HepG2 (cell line): ENCODE data around the gene HLA-DMB. TPM values are rescaled to one million over a fixed set of nuclear protein-coding genes. Genes with fewer than 3 reads are reported as not detected.

Experiments
- AGO1 ChIP-seq: fragments of 200-400 bp; formaldehyde crosslinking; IDR thresholded peaks from 2 replicates; pipeline ENCODE4 v1.6.1; 2017; ENCODE audit warnings: mild to moderate bottlenecking, low read depth, low read length, moderate library complexity; ENCODE audit not compliant: poor library complexity, severe bottlenecking
- BRD4 ChIP-seq: sonication (generic); formaldehyde crosslinking; IDR thresholded peaks from 2 replicates; pipeline ENCODE4 v1.4.0; 2020; ENCODE audit warnings: missing genetic modification reagents
- DNMT1 ChIP-seq: sonication (generic); formaldehyde crosslinking; IDR thresholded peaks from 2 replicates; pipeline ENCODE4 v1.5.1; 2020; ENCODE audit warnings: mild to moderate bottlenecking, missing genetic modification reagents
- GATA4 ChIP-seq: sonication (generic); IDR thresholded peaks from 2 replicates; pipeline ENCODE4 v1.6.1; 2016; ENCODE audit warnings: antibody characterized with exemption, low read depth, borderline replicate concordance
- HNRNPUL1 ChIP-seq: fragments of 200-400 bp; formaldehyde crosslinking; IDR thresholded peaks from 2 replicates; pipeline ENCODE4 v1.6.1; 2017; ENCODE audit warnings: low read depth, mild to moderate bottlenecking, low read length, moderate library complexity
- MTA3 ChIP-seq: sonication (generic); formaldehyde crosslinking; IDR thresholded peaks from 2 replicates; pipeline ENCODE4 v1.4.0; 2020; ENCODE audit warnings: missing genetic modification reagents
- NCOA5 ChIP-seq: sonication (generic); formaldehyde crosslinking; IDR thresholded peaks from 2 replicates; pipeline ENCODE4 v1.4.0; 2020; ENCODE audit warnings: missing genetic modification reagents
- NFE2L1 ChIP-seq: sonication (generic); formaldehyde crosslinking; IDR thresholded peaks from 2 replicates; pipeline ENCODE4 v1.4.0; 2020; ENCODE audit warnings: missing genetic modification reagents, mild to moderate bottlenecking, borderline replicate concordance
- RARG ChIP-seq: sonication (generic); formaldehyde crosslinking; IDR thresholded peaks from 2 replicates; pipeline ENCODE4 v1.4.0; 2020; ENCODE audit warnings: low read depth, mild to moderate bottlenecking, missing genetic modification reagents
- STAG1 ChIP-seq: sonication (generic); formaldehyde crosslinking; IDR thresholded peaks from 2 replicates; pipeline ENCODE4 v1.4.0; 2020; ENCODE audit warnings: missing genetic modification reagents
- TBL1XR1 ChIP-seq: fragments of 150-350 bp; IDR thresholded peaks from 2 replicates; pipeline ENCODE4 v1.6.1; 2014; ENCODE audit warnings: borderline replicate concordance, low read length; ENCODE audit not compliant: partially characterized antibody
- TBP ChIP-seq: sonication (generic); formaldehyde crosslinking; IDR thresholded peaks from 2 replicates; pipeline ENCODE4 v1.5.0; 2020; ENCODE audit warnings: missing genetic modification reagents
- WIZ ChIP-seq: sonication (generic); formaldehyde crosslinking; IDR thresholded peaks from 2 replicates; pipeline ENCODE4 v1.5.1; 2020; ENCODE audit warnings: mild to moderate bottlenecking, missing genetic modification reagents
- ZBTB42 ChIP-seq: sonication (generic); formaldehyde crosslinking; IDR thresholded peaks from 2 replicates; pipeline ENCODE4 v1.5.0; 2020; ENCODE audit warnings: mild to moderate bottlenecking, missing genetic modification reagents
- ZNF382 ChIP-seq: sonication (generic); formaldehyde crosslinking; IDR thresholded peaks from 2 replicates; pipeline ENCODE4 v1.5.0; 2020; ENCODE audit warnings: missing genetic modification reagents, mild to moderate bottlenecking, borderline replicate concordance
- ZNF564 ChIP-seq: sonication (generic); formaldehyde crosslinking; IDR thresholded peaks from 2 replicates; pipeline ENCODE4 v1.8.1; 2023; ENCODE audit warnings: mild to moderate bottlenecking, missing genetic modification reagents
- ZSCAN29 ChIP-seq: sonication (generic); formaldehyde crosslinking; conservative IDR thresholded peaks from 2 replicates; pipeline ENCODE4 v1.4.0; 2020; ENCODE audit warnings: mild to moderate bottlenecking, missing genetic modification reagents
- polyA plus RNA-seq, 8 experiments: library from polyadenylated mRNA; depleted of rRNA in 3 of 8; stranded (reverse) in 7 of 8; unstranded in 1 of 8; fragments of >200 nt; fragmentation: Illumina TruSeq in 4 of 8; extraction: Trizol in 4 of 8; gene quantifications; 2 replicates each; pipeline versions ENCODE4 v1.2.1 to v1.2.3, GENCODE V29; 2011 to 2016; ENCODE audit warnings: low read depth in 4 of 8, missing spikeins in 1 of 8, mixed read lengths in 1 of 8; ENCODE audit not compliant: insufficient read depth in 1 of 8
- total RNA-seq, 5 experiments: library from RNA; depleted of rRNA; stranded (reverse); fragments of >200 nt; fragmentation: Illumina TruSeq; extraction: Trizol; gene quantifications; 2 replicates each; pipeline ENCODE4 v1.2.3, GENCODE V29; 2016; ENCODE audit warnings: low read depth in 1 of 5
- TF ChIP-seq, protein P1 (sequence below), 2 experiments: sonication (generic) in 1 of 2; formaldehyde crosslinking in 1 of 2; IDR thresholded peaks; 2 replicates each; pipeline versions ENCODE4 v1.4.0 to v1.6.1; 2018 to 2020; ENCODE audit warnings: missing genetic modification reagents in 2 of 2, borderline replicate concordance in 1 of 2, low read depth in 1 of 2, mild to moderate bottlenecking in 1 of 2, missing biosample characterization in 1 of 2
- TF ChIP-seq, protein P2 (sequence below): sonication (generic); formaldehyde crosslinking; IDR thresholded peaks from 2 replicates; pipeline ENCODE4 v1.4.0; 2020; ENCODE audit warnings: missing genetic modification reagents, mild to moderate bottlenecking, borderline replicate concordance
- TF ChIP-seq, protein P3 (sequence below): IDR thresholded peaks from 2 replicates; pipeline ENCODE4 v1.6.1; 2016; ENCODE audit warnings: low read depth, control low read depth
- TF ChIP-seq, protein P4 (sequence below): sonication (generic); formaldehyde crosslinking; conservative IDR thresholded peaks from 2 replicates; pipeline ENCODE4 v1.8.1; 2023; ENCODE audit warnings: missing genetic modification reagents

Gene HLA-DMB
- total and polyA plus RNA-seq, 2 of the 13 experiments (the other 11 are each of a cell fraction or from before 2014, with no cell fraction given) = not detected

DNA sequence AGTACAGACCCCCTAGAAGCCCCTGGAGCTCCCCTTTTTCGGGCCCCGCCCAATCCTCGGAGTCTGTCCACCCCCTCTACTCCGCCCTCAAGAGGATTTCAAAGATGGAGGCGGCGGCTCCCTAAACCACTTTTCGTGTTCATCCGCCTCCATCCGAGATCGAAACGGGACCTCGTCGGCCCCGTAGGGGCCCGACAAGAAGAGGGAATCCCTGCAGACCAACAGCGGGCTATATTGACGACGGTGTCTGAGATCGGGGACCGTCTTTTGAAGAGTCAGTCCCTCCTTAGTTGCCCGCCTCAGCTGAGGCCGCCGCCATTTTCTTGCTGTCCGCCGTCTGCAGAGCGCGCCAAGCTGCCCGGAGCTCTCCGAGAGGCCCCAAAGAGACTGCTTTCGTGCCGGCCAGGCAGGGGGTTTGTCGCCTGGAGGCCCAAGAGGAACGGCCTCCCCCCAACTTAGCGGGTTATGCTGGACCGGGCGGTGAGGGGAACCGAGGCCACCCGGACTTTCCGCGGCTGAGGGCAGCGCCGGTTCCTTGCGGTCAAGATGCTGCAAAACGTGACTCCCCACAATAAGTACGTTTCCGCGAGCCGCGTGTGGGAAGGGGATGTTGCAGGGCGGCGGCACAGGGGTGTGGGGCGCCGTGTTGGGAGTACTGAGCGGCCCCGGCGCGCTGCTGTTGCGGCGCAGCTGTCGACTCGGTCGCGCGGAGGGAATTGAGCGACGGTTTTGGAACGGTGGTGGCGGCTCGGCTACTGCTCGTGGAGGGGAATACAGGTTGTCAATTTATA, 31.7 kb upstream of the HLA-DMB start (continued):
- TF ChIP-seq, protein P1, sequence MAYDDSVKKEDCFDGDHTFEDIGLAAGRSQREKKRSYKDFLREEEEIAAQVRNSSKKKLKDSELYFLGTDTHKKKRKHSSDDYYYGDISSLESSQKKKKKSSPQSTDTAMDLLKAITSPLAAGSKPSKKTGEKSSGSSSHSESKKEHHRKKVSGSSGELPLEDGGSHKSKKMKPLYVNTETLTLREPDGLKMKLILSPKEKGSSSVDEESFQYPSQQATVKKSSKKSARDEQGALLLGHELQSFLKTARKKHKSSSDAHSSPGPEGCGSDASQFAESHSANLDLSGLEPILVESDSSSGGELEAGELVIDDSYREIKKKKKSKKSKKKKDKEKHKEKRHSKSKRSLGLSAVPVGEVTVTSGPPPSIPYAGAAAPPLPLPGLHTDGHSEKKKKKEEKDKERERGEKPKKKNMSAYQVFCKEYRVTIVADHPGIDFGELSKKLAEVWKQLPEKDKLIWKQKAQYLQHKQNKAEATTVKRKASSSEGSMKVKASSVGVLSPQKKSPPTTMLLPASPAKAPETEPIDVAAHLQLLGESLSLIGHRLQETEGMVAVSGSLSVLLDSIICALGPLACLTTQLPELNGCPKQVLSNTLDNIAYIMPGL (CRISPR knock-in tag; IDR thresholded peaks at IDR 0.05; ENCODE audit: borderline replicate concordance in 1 of 2, low read depth in 1 of 2) = peak in 1 of 2 experiments; percentile 68; a peak in 1 of 4 replicates
- no peak for TF ChIP-seq RARG (CRISPR knock-in tag)
- TF ChIP-seq TBL1XR1 = no peak
- TF ChIP-seq MTA3 = 0 out of 2 replicates have a peak, but pooled peaks have one; percentile 2
- no peak for TF ChIP-seq AGO1
- TF ChIP-seq DNMT1 (CRISPR knock-in tag) = no peak
- no peak for TF ChIP-seq ZSCAN29 (CRISPR knock-in tag)
- TF ChIP-seq ZNF564 (CRISPR knock-in tag) = no peak
- TF ChIP-seq NCOA5 (CRISPR knock-in tag) = no peak
- no peak for TF ChIP-seq ZNF382 (CRISPR knock-in tag)
- TF ChIP-seq, protein P2, sequence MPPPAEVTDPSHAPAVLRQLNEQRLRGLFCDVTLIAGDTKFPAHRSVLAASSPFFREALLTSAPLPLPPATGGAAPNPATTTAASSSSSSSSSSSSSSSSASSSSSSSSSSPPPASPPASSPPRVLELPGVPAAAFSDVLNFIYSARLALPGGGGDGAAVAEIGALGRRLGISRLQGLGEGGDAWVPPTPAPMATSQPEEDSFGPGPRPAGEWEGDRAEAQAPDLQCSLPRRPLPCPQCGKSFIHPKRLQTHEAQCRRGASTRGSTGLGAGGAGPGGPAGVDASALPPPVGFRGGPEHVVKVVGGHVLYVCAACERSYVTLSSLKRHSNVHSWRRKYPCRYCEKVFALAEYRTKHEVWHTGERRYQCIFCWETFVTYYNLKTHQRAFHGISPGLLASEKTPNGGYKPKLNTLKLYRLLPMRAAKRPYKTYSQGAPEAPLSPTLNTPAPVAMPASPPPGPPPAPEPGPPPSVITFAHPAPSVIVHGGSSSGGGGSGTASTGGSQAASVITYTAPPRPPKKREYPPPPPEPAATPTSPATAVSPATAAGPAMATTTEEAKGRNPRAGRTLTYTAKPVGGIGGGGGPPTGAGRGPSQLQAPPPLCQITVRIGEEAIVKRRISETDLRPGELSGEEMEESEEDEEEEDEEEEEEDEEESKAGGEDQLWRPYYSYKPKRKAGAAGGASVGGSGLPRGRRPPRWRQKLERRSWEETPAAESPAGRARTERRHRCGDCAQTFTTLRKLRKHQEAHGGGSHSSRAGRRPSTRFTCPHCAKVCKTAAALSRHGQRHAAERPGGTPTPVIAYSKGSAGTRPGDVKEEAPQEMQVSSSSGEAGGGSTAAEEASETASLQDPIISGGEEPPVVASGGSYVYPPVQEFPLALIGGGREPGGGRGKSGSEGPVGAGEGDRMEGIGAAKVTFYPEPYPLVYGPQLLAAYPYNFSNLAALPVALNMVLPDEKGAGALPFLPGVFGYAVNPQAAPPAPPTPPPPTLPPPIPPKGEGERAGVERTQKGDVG (CRISPR knock-in tag) = no peak; the same call in 1 of the 2 replicates
- TF ChIP-seq, protein P3, sequence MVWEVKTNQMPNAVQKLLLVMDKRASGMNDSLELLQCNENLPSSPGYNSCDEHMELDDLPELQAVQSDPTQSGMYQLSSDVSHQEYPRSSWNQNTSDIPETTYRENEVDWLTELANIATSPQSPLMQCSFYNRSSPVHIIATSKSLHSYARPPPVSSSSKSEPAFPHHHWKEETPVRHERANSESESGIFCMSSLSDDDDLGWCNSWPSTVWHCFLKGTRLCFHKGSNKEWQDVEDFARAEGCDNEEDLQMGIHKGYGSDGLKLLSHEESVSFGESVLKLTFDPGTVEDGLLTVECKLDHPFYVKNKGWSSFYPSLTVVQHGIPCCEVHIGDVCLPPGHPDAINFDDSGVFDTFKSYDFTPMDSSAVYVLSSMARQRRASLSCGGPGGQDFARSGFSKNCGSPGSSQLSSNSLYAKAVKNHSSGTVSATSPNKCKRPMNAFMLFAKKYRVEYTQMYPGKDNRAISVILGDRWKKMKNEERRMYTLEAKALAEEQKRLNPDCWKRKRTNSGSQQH (CRISPR knock-in tag) = peak; percentile 3; the same call in 1 of the 2 replicates
- no peak; the same call in 1 of the 2 replicates for TF ChIP-seq GATA4
- TF ChIP-seq ZBTB42 = no peak
- TF ChIP-seq WIZ (CRISPR knock-in tag) = no peak
- no peak; the same call in none of the 2 replicates for TF ChIP-seq BRD4 (CRISPR knock-in tag)
- TF ChIP-seq, protein P4, sequence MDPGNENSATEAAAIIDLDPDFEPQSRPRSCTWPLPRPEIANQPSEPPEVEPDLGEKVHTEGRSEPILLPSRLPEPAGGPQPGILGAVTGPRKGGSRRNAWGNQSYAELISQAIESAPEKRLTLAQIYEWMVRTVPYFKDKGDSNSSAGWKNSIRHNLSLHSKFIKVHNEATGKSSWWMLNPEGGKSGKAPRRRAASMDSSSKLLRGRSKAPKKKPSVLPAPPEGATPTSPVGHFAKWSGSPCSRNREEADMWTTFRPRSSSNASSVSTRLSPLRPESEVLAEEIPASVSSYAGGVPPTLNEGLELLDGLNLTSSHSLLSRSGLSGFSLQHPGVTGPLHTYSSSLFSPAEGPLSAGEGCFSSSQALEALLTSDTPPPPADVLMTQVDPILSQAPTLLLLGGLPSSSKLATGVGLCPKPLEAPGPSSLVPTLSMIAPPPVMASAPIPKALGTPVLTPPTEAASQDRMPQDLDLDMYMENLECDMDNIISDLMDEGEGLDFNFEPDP (CRISPR knock-in tag) = peak; percentile 90; the same call in 1 of the 2 replicates
- TF ChIP-seq STAG1 (CRISPR knock-in tag) = no peak
- TF ChIP-seq TBP (CRISPR knock-in tag) = no peak
- no peak; the same call in 1 of the 2 replicates for TF ChIP-seq NFE2L1 (CRISPR knock-in tag)
- TF ChIP-seq HNRNPUL1 = no peak
